ENCODE data around the gene GLDC.
"Not testable (repeated sequence)": the region's sequence is repeated elsewhere in the genome, so short reads cannot be mapped to it uniquely, and the experiment has no call there.

GLDC gene

DNA sequence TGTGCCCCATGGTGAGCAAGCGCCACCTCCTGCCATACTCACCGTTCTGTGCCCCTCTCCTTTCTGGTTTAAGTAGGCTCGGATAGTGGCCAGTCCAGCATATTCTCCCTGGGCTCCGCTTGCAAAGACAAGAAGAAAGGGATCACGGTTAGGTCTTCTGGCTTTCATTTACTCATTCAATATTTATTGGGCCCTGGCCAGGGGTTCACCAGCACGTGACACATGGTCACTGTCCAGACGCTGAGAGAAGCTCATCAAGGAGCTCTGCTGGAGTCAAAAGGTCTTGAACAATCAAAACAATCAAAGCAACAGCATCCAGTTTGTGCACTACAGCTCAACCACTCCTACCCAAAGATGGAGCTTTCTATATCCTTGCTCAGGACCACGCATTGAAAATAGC lies 80.2 kb downstream of the GLDC start:
- DNase-seq (ENCODE audit: low spot score): no peak

DNA sequence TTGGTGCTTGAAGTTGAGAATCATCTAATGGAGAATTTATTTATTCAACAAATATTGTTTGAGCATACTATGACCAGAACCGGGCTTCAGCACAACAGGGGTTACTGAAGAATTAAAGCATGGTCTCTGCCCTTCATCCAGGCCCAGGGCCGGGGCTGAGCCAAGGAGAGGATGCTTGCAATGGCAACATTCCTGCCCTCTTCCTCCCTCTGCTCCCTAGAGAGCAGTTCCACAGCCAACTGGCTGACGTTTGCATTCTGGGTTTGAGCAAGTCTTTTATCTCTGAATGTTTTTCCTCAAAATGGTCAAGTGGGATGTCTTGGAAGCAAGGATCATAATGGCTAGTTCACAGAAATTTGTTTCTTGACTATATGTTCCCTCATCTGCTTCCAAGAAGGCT lies 80.7 kb downstream of the GLDC start:
- no peak for DNase-seq (ENCODE audit: low spot score)

DNA sequence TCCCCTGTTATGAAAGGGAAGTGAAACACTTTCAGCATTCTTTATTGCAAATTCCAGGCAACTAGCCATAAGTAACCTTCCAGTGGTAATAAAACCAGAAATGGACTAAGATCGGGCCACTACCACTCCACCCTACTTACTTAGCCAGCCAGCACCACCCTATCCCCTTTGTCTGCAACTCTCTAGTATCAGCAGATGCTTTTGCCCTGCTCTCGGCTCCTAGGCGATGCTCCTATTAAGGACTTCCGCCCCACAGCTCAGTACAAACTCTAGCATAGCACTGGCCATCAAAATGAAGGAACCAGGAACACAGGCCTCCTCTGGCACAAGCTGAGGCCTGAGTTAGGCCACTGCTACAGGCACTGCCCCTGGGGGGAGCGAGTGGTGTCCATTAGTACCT lies 81.2 kb downstream of the GLDC start:
- no peak for DNase-seq (ENCODE audit: low spot score)

DNA sequence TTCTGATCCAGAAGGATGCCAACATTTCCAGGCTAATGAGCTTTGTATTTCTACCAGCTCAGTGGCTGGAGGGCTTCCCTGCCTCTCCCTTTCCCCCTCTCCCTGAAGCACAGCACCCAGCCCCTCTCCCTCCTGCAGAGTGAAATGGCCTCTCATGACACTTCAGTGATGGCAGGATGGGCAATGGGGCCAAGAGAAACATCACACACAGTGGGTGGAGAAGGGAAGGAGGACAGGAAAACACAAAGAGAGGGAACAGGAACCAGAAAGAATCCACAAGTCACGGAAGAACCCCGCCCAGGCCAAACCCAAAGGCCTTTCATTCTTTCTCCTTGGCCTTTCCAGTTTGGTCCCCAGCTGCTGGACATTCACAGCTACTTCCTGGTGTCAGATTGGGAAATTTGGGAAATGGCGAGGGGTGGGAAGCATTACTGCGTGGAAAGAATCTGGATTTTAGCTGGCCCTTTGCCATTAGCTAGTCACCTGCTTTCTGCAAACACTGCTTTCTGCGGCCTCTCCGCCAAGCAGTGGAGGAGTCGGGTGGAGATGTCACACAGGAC lies 82.6 kb downstream of the GLDC start:
- DNase-seq (ENCODE audit: low spot score): no peak

DNA sequence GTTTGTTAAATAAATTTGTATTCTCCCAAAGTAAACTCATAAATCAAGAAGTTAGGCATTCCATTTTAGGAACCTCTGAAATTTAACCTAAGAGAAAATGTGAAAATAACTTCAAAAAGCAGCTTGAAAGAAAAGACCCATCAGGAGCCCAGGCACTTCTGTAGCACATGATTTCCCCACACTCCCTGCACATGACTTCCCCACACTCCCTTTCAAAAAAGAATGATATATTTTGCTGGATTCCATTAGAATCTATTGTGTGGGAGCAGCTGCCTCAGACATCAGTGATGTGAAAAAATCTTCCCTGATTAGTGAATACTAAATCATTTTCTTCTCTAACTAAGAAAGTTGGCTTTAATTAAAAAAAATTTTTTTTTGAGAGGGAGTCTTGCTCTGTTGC lies 83.3 kb downstream of the GLDC start:
- DNase-seq (ENCODE audit: low spot score): no peak

DNA sequence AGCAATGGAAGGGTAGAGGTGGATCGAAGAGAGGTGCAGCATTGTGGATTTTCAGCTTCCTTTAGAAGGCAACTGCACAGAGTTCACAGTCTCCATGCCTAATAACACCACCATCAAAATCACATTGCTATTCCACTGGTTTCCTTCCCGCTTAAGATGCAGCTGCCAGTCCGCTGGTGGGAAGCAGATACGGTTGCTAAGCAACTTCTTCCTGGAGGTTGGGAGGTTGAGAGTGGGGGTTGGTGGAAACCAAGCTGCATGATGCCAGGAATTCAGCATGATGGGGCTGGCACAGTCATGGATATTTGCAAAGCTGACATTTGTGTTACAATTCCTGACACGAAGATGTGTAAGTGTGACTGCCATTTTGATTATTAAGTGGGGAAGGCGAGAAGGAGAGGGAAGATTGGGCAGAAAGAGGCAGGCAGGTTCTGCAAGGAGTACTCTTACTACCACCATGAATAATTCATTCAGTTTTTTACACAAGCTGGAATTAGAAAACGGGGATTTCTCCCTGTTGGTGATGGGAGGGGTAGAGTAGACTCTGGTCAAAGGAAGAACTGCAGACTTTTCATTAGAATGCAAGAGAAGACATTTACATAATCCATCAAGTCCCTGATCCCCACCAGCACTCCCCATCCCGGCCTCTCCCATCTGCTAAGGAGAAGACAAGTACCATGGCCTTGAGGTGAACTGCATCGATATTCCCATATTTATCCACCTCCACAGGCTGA lies 87.5 kb downstream of the GLDC start:
- no peak for DNase-seq (ENCODE audit: low spot score)

DNA sequence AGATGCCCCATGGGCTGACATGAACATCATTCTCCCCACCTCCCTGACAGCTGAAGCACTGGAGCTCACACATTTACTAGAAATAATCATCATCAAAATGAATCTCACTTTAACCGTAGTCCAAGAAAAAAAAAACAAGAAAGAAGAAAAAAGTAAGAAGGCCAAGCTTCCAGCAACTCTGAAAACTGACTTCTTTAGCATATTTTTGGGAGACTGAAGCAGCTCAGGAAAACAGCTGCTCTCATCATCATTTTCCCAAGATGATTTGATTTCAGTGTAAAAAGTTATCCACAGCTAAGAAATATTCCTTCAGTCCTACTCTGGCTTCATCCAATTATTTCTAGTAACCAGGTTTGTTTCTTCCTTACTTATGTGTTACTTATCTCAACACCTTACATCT lies 91.7 kb downstream of the GLDC start:
- DNase-seq (ENCODE audit: low spot score): no peak

DNA sequence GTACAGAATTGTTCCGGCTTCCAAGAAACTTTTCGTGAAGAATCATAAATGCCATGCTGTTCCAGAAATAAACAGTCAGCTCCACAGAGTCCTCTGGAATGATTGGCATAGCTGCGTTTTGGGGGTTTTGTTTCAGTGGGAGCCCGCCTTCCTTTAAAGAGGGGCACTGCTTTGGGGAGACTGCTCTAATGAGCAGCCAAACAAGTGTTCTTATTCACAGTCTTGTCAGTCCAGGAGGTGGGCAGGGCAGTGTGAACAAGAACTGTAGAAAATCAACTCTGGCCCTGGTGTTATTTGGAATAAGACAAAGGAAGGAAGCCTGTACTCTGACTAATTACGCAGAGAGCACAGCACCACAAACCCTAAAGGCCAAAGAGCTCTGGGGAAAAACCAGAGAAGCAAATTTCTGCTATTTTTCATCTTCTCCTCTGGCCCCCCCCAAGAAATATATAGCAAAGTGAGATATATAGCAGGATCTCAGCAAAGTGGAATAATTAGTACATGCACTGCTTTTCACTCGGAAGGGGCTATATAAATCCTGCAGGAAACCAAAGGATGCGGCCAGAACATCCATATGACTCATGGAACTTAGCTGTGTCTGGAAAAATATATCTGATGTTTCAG lies 92.9 kb downstream of the GLDC start:
- DNase-seq (ENCODE audit: low spot score): no peak

DNA sequence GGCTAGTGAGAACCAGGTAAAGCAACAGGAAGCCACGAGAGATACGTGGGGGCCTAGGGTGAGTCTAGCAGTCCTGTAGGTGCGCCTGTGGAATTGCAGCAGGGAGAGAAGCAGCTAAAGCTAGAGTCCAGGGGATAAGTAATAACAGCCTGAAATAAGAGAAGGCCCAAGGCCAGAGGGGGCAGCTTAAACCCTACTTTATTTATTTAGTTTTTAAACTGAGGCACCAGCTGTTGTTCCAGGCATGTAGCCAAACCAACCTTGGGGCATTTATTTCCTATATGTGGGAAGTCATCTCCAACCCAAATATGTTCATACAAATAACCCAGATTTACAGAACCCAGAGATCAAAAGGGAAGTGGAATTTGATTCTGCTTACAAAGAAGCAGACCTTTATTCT lies 93.5 kb downstream of the GLDC start:
- peak; percentile 20 for DNase-seq (ENCODE audit: low spot score)

DNA sequence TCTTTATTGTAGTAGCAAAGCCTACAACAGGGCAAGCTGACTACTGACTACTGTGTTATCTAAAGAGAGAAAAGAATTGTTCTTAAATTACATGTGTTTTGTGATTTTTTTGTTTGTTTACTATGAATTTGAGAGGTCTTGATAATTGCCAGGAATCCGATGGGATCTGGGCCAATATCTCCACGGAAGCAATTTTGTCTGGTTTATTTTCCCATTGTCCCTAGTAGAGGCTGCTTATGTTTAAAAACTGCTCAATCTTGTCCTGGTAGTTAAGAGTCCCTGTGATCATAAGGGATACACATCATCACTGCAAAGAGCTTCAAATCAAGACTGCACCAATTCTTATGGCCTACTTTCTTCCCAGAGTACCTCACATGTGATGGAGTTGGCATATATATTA lies 94.4 kb downstream of the GLDC start:
- DNase-seq (ENCODE audit: low spot score): no peak

DNA sequence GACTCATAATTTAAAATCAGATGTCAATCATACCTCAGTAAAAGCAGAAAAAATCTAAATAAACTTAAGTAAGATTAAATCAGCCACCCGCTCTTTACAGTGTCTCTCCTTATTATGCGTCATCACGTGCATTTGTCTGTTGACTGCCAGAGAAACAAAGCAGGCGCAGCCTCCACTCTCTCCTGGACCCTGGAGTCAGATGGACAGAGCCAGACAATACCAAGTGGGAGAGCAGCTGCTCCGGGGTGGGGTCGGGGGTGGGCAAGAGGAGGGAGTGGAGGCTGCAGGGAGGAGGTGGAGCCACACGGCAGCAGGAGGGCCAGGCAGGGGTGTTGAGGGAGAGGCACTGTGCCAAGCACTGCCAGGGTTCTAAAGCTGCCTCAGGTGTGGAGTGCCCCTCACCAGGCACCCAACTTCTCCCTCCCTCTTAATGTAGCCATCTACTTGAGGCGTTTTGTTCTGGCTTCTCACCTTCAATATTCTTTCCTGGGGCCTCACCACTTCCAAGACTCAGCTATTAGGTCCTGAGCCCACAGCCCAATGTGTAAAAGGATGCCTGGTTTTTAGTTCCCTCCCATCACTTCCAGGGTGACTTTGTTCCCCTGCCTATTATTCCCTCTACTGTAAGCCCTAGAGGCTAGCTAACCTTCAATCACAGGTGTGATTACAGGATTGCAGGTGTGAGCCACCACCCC lies 96.3 kb downstream of the GLDC start:
- DNase-seq (ENCODE audit: low spot score): no peak

DNA sequence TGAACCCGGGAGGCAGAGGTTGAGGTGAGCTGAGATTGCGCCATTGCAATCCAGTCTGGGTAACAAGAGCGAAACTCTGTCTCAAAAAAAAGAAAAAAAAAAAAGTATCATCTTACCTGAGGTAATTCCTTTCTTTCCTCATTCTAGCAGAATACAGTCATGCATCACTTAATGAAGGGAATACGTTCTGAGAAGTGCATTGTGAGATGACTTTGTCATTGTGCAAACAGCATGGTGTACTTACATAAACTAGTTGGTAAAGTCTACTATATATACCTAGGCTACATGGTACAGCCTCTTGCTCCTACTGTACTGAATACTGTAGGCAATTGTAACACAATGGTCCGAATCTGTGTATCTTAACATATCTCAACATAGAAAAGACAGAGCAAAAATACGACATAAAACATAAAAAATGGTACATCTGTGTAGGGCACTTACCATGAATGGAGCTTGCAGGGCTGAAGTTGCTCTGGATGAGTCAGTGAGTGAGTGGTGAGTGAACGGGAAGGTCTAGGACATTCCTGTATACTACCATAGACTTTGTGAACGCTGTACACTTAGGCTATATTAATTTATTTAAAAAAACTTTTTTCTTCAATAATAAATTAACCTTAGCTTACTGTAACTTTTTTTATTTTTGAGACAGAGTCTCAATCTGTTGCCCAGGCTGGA lies 100.4 kb downstream of the GLDC start:
- no peak for DNase-seq (ENCODE audit: low spot score)

DNA sequence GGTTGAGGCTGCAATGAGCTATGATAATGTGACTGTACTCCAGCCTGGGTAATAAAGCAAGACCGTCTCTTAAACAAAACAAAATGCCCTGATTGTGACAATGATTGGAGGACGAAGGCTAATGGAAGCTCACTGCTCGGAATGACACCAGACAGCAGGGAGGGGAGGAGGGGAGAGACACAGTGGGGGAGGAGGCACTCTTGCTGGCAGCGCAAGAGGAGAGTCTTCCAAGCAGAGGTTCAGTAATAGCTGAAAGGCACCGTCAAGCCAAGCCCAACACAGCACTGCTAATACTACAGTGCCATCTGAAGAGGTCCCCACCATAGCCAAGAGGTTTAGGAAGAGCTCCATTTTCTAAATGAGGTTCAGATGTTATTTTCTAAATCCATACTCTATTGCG lies 102.3 kb downstream of the GLDC start:
- DNase-seq (ENCODE audit: low spot score): no peak

DNA sequence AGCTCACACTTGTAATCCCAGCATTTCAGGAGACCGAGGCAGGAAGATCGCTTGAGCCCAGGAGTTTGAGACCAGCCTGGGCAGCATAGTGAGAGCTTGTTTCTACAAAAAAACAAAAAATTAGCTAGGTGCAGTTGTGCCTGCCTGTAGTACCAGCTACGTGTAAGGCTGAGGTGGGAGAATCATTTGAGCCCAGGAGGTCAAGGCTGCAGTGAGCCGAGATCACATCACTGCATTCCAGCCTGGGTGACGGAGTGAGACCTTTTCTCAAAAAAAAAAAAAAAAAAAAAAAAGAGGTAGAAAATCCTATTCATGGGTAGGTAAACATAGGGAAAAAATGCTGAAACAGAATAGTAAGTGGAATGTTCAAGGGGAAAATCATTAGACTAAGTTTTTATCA lies 102.9 kb downstream of the GLDC start:
- not testable (repeated sequence) for DNase-seq (ENCODE audit: low spot score)

DNA sequence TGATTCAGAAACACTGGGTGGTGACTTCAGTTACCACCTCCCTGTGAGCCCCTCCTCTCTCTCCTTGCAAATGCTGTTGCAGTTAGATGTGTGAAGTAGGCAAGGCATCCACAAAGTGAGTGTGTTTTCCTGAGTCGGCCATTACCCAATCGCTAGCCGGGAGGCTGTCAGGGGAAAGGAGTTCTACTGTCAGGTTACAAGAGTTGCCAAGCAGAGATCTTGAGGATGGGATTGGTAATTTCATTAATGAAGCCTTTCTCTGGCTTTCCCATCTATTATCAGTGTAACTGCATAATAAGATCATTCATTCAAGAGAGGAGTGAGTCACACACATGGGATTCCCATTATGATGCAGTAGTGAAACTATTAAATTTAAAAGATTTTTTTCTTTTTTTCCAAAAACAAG lies 106.9 kb downstream of the GLDC start:
- DNase-seq (ENCODE audit: low spot score): no peak

DNA sequence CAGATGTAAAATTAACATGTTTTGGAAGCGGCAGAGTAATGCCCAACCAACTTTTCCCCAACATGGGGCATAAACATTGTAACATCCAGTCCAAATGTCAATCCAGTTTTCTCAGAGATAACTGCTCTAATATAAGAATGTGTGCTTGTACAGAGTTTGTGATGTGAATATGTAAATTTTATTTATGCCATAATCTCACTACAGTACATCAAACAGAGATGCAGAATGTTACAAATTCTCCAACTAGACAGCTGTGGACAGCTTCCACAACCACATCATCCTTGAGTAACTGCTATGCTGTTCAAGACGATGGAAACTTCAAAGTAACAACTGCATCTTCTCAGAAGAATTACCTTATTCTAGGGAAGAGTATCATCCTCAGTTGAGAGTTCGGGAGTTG lies 109.9 kb downstream of the GLDC start:
- DNase-seq (ENCODE audit: low spot score): no peak

DNA sequence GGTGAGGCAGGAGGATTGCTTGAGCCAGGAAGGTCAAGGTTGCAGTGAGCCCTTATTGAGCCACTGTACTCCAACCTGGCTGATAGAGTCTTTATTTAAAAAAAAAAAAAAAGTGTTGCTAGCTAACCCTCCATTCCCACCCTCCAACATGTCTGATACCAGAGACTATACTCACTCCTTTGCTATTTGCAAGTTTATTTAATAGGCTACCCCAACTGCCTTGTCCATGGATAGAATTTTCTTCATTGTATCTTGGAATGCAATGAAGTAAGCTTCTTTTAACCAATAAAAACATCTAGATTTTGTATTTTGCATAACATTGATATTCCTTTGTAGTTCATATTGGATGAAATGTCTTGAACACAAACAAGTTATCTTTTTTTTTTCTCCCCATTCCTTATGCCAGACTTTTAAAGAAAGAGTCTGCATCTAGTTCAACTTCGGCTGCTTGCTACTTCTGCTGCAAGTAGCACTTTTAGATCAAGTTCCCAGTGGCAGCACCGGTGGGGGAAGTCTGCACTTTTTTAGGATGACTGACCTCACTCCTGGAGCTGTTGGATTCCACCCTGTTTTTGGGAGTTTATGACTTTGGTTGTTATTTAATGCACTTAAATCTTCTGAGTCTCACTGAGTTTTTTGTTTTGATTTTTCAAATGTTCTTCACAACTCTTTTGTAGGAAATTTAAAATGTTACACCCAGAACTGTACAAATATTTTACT lies 120.0 kb downstream of the GLDC start:
- peak; percentile 42 for DNase-seq (ENCODE audit: low spot score)

DNA sequence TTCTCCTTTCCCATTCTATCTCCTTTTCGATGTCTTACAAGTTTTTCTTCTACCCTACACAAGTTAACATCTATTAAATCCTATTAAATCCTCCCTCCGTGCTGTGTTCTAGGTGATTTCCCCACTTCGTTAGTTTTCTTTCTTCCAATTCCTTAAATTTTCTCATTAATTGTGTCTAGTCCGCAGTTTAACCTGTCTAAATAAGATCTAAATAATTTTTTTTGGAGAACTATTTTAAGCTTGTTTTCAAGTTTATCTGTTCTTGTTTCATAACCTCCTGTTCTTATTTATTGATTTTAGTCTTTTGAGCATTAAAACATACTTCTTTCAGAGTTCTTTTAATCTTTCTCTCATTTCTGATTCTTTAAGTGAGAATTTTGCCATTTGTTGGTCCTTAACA lies 123.3 kb downstream of the GLDC start:
- DNase-seq (ENCODE audit: low spot score): no peak

DNA sequence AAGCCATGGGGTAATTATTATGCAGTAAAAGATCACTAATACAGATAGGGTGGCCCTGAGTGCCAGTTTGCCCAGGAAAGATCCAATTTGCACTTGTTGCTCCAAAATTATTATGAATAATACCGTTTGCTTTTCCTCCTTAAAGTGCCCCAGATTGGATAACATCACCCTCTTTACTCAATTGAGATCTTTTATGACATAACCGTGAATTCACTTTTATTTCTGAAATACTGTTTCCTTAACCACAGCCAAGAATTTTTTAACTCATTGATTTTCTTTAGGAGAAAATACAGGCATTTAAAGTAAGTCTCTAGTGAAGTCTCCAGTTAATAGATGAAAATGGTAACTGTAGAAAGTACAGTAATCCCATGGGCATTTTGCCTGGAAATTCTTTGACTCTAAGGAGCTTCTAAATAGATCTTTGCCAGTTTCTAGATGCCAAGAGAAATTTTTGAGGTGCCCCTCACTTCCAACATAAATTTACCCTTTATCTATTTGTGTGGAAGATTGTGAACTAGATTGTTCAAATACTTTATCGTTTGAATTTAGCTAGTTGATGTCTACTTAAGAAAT lies 133.4 kb downstream of the GLDC start:
- DNase-seq (ENCODE audit: low spot score): no peak

DNA sequence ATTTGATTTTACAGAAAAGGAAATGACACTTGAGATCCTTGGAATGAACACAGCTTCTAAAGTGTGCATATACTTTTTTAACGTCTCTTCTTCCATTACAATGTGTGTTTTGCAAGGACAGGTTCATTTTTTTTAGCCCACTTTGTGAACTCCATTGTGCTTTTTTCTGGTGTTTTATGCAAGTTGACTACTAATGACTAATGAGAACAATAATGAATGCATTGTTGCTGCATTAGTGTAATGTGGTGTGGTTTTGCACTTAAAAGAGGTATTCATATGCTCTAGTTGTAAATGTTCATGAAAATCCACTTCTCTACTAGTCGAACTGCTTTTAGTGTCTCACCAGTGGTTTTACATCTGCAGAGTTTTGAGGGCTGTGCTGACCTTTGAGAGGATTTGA lies 139.0 kb downstream of the GLDC start:
- no peak for DNase-seq (ENCODE audit: low spot score)

DNA sequence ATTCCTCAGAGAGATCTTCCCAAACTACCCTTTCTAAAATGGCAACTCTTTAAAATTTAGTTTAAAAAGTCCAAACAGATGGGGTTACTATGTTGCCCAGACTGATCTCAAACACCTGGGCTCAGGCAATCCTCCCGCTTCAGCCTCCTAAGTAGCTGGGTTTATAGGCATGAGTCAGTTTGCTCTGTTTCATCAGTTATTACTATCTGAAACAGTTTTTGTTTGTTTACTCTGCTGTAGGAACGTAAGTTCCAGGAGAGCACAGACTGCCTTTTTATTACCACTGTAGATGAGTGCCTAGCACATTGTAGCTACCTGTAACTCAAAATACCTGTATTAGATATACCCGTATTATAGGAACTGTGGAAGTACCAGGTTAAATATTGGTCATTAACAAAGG lies 143.1 kb downstream of the GLDC start:
- DNase-seq (ENCODE audit: low spot score): no peak
